Neutrophil (primary cell): ENCODE results near the gene KCNH8.

Experiments
- H3K27ac ChIP-seq: fragments of 200-600 bp; sonication (generic); 2 replicates; pipeline ENCODE4 v1.5.1; 2016; ENCODE audit warnings: mild to moderate bottlenecking, moderate library complexity
- H3K27me3 ChIP-seq: fragments of 200-600 bp; sonication (generic); 2 replicates; pipeline ENCODE4 v1.6.0; 2016; ENCODE audit warnings: mild to moderate bottlenecking
- H3K36me3 ChIP-seq: fragments of 200-600 bp; sonication (generic); 2 replicates; pipeline ENCODE4 v1.5.1; 2017
- H3K4me1 ChIP-seq, 2 experiments: fragments of 200-600 bp in 1 of 2; sonication (generic) in 1 of 2; 1 replicate in 1 of 2; 2 replicates in 1 of 2; pipeline versions ENCODE4 v1.5.1 to v1.6.1; 2013 to 2016; ENCODE audit warnings: low read depth in 1 of 2, low read length in 1 of 2, mild to moderate bottlenecking in 1 of 2, moderate library complexity in 1 of 2; ENCODE audit not compliant: control insufficient read depth in 1 of 2, insufficient read depth in 1 of 2
- H3K4me3 ChIP-seq, 2 experiments: fragments of 200-600 bp in 1 of 2; sonication (generic) in 1 of 2; 1 replicate in 1 of 2; 2 replicates in 1 of 2; pipeline ENCODE4 v1.5.1; 2013 to 2016; ENCODE audit warnings: low read depth in 1 of 2, low read length in 1 of 2, mild to moderate bottlenecking in 1 of 2, moderate library complexity in 1 of 2
- H3K9me3 ChIP-seq: fragments of 200-600 bp; sonication (generic); 2 replicates; pipeline ENCODE4 v1.5.1; 2016
- TF ChIP-seq, protein P1 (sequence below): fragments of 200-600 bp; sonication (generic); IDR thresholded peaks from 2 replicates; pipeline ENCODE4 v1.5.1; 2016; ENCODE audit warnings: antibody characterized with exemption

The KCNH8 gene

DNA sequence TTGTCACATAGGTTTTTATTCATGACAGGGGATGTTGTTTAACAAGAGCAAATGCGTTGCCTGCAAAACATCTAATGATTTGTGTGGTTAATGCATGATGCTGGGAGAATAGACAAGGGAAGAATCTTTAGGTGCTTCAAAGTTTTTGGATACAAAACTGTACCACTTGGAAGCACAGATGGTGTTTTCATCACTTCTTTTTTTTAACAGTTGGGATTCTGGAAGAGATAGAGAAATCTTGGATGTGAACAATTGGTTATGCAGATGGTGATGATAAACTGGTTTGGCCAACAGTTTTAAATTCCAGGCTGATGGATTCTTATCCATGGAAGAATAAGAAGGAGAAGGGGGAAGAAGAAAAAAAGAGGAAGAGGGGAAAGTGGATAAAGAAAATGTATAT is 379.4 kb downstream of the KCNH8 start:
- TF ChIP-seq, protein P1, sequence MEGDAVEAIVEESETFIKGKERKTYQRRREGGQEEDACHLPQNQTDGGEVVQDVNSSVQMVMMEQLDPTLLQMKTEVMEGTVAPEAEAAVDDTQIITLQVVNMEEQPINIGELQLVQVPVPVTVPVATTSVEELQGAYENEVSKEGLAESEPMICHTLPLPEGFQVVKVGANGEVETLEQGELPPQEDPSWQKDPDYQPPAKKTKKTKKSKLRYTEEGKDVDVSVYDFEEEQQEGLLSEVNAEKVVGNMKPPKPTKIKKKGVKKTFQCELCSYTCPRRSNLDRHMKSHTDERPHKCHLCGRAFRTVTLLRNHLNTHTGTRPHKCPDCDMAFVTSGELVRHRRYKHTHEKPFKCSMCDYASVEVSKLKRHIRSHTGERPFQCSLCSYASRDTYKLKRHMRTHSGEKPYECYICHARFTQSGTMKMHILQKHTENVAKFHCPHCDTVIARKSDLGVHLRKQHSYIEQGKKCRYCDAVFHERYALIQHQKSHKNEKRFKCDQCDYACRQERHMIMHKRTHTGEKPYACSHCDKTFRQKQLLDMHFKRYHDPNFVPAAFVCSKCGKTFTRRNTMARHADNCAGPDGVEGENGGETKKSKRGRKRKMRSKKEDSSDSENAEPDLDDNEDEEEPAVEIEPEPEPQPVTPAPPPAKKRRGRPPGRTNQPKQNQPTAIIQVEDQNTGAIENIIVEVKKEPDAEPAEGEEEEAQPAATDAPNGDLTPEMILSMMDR: no peak
- no peak overlapping the region for H3K4me3 ChIP-seq

DNA sequence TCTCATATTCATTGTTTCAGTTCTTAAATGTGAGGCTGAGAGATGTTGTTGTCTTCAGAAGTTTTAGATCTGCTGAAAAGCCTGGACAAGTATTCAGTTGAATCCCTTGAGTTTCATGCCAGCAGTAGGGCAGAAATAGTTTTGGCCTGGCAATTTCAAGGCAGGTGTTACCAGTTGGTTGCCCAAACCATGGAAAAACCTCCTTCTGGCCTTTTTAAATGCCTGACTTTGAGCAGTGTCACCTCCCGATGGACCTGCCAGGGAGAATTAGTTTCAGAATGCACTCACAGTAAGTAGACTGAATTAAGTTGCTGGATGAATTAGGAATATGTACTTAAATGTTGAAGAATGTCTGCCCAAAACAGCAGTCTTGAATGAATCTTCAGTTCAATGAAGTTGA is 383.1 kb downstream of the KCNH8 start:
- TF ChIP-seq, protein P1: no peak
- Histone ChIP-seq H3K4me1 (no peaks in the 10 kb centered on the region), H3K27ac (no peak overlapping the region), H3K9me3 (no peaks in the 10 kb centered on the region), H3K4me3 (no peak overlapping the region), H3K27me3 (no peaks in the 10 kb centered on the region), H3K36me3 (no peaks in the 10 kb centered on the region)

More for the DNA sequence above, 379.4 kb downstream of the KCNH8 start:
- H3K9me3 ChIP-seq: no peaks in the 10 kb centered on the region
- no peaks in the 10 kb centered on the region for H3K27me3 ChIP-seq
- H3K27ac ChIP-seq: no peak overlapping the region
- no peaks in the 10 kb centered on the region for H3K4me1 ChIP-seq
- H3K36me3 ChIP-seq: no peaks in the 10 kb centered on the region

DNA sequence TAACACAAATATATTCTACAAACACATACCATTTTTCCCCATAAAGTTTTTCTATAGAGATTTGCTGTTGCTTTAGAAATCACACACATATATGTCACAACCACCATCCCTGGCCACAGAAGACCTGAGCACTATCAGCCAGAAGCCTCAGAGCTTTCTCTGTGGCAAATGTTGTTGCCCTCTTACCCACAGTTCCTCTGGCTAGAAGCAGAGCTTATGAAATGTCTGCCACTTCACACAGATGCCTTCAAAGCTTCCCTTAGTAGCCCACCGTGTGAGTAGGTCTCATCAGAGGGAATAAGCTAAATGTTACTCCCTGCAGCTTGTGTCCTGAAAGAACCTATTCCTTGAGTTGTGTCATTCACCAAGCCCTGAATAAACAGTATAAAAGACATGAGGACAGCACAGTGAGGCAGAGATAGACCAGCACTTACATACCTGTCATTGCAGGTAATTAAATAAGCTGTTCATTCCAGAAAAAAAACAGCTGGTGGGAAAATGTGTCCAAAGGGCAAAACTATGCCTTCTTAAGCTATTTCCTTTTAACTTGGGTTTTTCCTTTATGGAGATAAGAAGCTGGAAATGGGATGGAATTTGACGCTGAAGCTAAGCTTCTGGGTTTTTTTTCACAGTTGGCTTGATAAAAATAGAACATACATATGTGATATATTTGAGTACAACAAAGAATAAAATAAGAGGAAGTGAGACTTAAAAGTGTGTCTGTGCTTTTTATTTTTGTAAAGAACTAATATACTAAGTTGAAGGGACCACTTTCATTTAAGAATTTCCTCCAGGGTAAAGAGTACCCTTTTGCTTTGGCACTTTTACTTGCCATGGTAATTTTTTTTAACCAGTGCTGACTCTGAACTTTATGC is 391.4 kb downstream of the KCNH8 start:
- TF ChIP-seq, protein P1: no peak
- Histone ChIP-seq H3K9me3 (no peaks in the 10 kb centered on the region), H3K4me3 (no peak overlapping the region), H3K4me1 (no peaks in the 10 kb centered on the region), H3K36me3 (no peaks in the 10 kb centered on the region), H3K27me3 (no peaks in the 10 kb centered on the region), H3K27ac (no peak overlapping the region)

DNA sequence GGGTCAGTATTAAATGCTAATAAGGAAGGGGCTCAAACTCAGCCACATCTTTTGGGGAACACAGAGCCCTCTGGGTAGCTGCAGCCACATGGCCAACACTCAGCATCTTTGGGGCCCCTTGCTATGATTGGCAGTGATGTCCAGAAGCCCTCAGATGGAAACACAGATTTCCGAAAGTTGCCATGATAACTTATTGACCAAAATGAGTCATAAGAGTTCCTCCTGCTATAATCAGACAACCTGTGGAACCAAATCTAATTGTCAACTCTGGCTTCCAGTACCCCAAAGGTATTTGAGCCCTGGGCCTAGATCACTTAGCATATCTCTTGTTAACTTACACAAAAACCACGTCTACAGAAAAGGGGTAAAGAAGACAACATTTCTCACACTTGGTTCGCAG is 392.2 kb downstream of the KCNH8 start:
- Histone ChIP-seq H3K27me3 (no peaks in the 10 kb centered on the region), H3K4me1 (no peaks in the 10 kb centered on the region), H3K36me3 (no peaks in the 10 kb centered on the region), H3K4me3 (no peak overlapping the region), H3K9me3 (no peaks in the 10 kb centered on the region), H3K27ac (no peak overlapping the region)
- TF ChIP-seq, protein P1: no peak

DNA sequence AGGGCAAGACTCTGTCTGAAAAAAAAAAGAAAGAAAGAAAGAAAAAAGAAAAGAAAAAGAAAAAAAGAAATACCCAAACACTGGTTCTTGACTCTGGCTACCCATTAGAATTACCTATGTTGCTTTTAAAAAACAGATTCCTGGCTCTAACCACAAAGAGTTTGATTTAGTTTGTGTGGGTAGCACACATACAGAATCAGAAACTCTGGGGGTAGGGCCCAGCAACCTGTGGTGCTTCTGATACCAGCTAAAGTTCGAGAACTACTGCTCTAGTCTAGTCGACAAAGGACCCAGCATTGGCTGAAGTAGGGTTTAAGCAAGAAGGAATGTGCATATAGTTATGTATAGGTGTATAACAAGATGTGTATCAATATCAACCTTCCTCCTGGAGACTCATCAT is 393.0 kb downstream of the KCNH8 start:
- Histone ChIP-seq H3K9me3 (no peaks in the 10 kb centered on the region), H3K4me3 (no peak overlapping the region), H3K27me3 (no peaks in the 10 kb centered on the region), H3K4me1 (no peaks in the 10 kb centered on the region), H3K27ac (no peak overlapping the region), H3K36me3 (no peaks in the 10 kb centered on the region)
- TF ChIP-seq, protein P1: no peak
